WTC11 (cell line): ENCODE results near the gene GRK3. TPM values are rescaled to one million over a fixed set of nuclear protein-coding genes. Genes with fewer than 3 reads are reported as not detected.

ENCODE experiments used
- ATAC-seq: fragments of 200-7000 bp; cut with Tn5 transposase; 2 replicates; pipeline ENCODE4 v1.10.0; 2021; ENCODE audit warnings: mild to moderate bottlenecking, moderate library complexity
- CTCF ChIA-PET: fragments of 300-600 bp; sonication (Branson Sonifier 250); formaldehyde crosslinking; loops from one replicate; lab custom pipeline; 2021; ENCODE audit warnings: antibody characterized with exemption; lab: Charles Lee
- POLR2A ChIA-PET: fragments of 350-600 bp; sonication (Branson Sonifier 250); formaldehyde crosslinking; loops from one replicate; lab custom pipeline; 2021; ENCODE audit warnings: antibody characterized with exemption; lab: Charles Lee
- DNase-seq: peaks from one replicate; pipeline ENCODE4 v3.0.0; 2021; ENCODE audit warnings: low spot score
- H3K27ac Mint-ChIP-seq: 2 replicates; pipeline ENCODE4 v1.8.0; 2021; ENCODE audit warnings: mixed read lengths
- H3K27me3 Mint-ChIP-seq: 2 replicates; pipeline ENCODE4 v1.8.0; 2021; ENCODE audit warnings: low read depth, mild to moderate bottlenecking, moderate library complexity, mixed read lengths
- H3K36me3 Mint-ChIP-seq: 2 replicates; pipeline ENCODE4 v1.8.0; 2021; ENCODE audit warnings: mixed read lengths
- H3K4me1 Mint-ChIP-seq: 2 replicates; pipeline ENCODE4 v1.8.0; 2022; ENCODE audit warnings: mixed read lengths
- H3K4me3 Mint-ChIP-seq: 2 replicates; pipeline ENCODE4 v1.8.0; 2021; ENCODE audit warnings: mild to moderate bottlenecking, moderate library complexity, mixed read lengths
- H3K9me3 Mint-ChIP-seq: 2 replicates; pipeline ENCODE4 v1.8.0; 2021; ENCODE audit warnings: mixed read lengths
- ELF4 ChIP-seq: sonication (generic); formaldehyde crosslinking; IDR thresholded peaks from 2 replicates; pipeline ENCODE4 v1.8.1; 2022; ENCODE audit warnings: low read depth, mild to moderate bottlenecking, moderate library complexity, missing genetic modification reagents
- ESRRA ChIP-seq: sonication (generic); formaldehyde crosslinking; IDR thresholded peaks from 2 replicates; pipeline ENCODE4 v1.8.1; 2022; ENCODE audit warnings: mild to moderate bottlenecking, missing genetic modification reagents, borderline replicate concordance
- FOXJ3 ChIP-seq: sonication (generic); formaldehyde crosslinking; IDR thresholded peaks from 2 replicates; pipeline ENCODE4 v1.9.0; 2021; ENCODE audit warnings: missing genetic modification reagents, mild to moderate bottlenecking, borderline replicate concordance
- FOXK1 ChIP-seq: sonication (generic); formaldehyde crosslinking; IDR thresholded peaks from 2 replicates; pipeline ENCODE4 v1.8.0; 2022; ENCODE audit warnings: mild to moderate bottlenecking, moderate library complexity, missing genetic modification reagents
- FOXP1 ChIP-seq: sonication (generic); formaldehyde crosslinking; IDR thresholded peaks from 2 replicates; pipeline ENCODE4 v1.8.0; 2022; ENCODE audit warnings: missing genetic modification reagents, mild to moderate bottlenecking, moderate library complexity, borderline replicate concordance
- JAZF1 ChIP-seq: fragments of 250-450 bp; sonication (Bioruptor Pico); IDR thresholded peaks from 2 replicates; pipeline ENCODE4 v1.9.0; 2021; ENCODE audit warnings: moderate library complexity, mild to moderate bottlenecking, inconsistent platforms
- NR1H2 ChIP-seq: sonication (generic); formaldehyde crosslinking; IDR thresholded peaks from 2 replicates; pipeline ENCODE4 v1.9.0; 2021; ENCODE audit warnings: mild to moderate bottlenecking, moderate library complexity, missing genetic modification reagents
- PRRX2 ChIP-seq: fragments of 250-450 bp; sonication (Bioruptor Pico); IDR thresholded peaks from 2 replicates; pipeline ENCODE4 v1.8.0; 2021; ENCODE audit warnings: mild to moderate bottlenecking
- TEAD1 ChIP-seq: sonication (generic); formaldehyde crosslinking; IDR thresholded peaks from 2 replicates; pipeline ENCODE4 v1.8.0; 2022; ENCODE audit warnings: mild to moderate bottlenecking, missing genetic modification reagents
- TEAD4 ChIP-seq: sonication (generic); formaldehyde crosslinking; IDR thresholded peaks from 2 replicates; pipeline ENCODE4 v1.8.0; 2022; ENCODE audit warnings: mild to moderate bottlenecking, missing genetic modification reagents
- ZNF138 ChIP-seq: sonication (generic); formaldehyde crosslinking; conservative IDR thresholded peaks from 2 replicates; pipeline ENCODE4 v1.8.1; 2022; ENCODE audit warnings: mild to moderate bottlenecking, moderate library complexity, missing genetic modification reagents
- total RNA-seq: library from RNA; stranded (reverse); gene quantifications from 3 replicates; pipeline ENCODE4 v1.2.3, GENCODE V29; 2021
- TF ChIP-seq, protein P1 (sequence below): sonication (generic); formaldehyde crosslinking; IDR thresholded peaks from 2 replicates; pipeline ENCODE4 v1.8.0; 2022; ENCODE audit warnings: mild to moderate bottlenecking, missing genetic modification reagents
- TF ChIP-seq, protein P2 (sequence below): sonication (generic); formaldehyde crosslinking; IDR thresholded peaks from 2 replicates; pipeline ENCODE4 v1.8.0; 2022; ENCODE audit warnings: mild to moderate bottlenecking, missing genetic modification reagents
- TF ChIP-seq, protein P3 (sequence below): fragments of 250-450 bp; sonication (Bioruptor Pico); IDR thresholded peaks from 2 replicates; pipeline ENCODE4 v1.9.0; 2021; ENCODE audit warnings: mild to moderate bottlenecking, borderline replicate concordance
- TF ChIP-seq, protein P4 (sequence below): fragments of 250-450 bp; sonication (Bioruptor Pico); conservative IDR thresholded peaks from 2 replicates; pipeline ENCODE4 v1.9.0; 2021; ENCODE audit warnings: mild to moderate bottlenecking
- TF ChIP-seq, protein P5 (sequence below): sonication (generic); formaldehyde crosslinking; IDR thresholded peaks from 2 replicates; pipeline ENCODE4 v1.8.1; 2022; ENCODE audit warnings: low read depth, missing genetic modification reagents, borderline replicate concordance
- TF ChIP-seq, protein P6 (sequence below): sonication (generic); formaldehyde crosslinking; IDR thresholded peaks from 2 replicates; pipeline ENCODE4 v1.8.0; 2022; ENCODE audit warnings: mild to moderate bottlenecking, missing genetic modification reagents

The GRK3 gene
- total RNA-seq, 1 experiment from 2014 or later = 27.1 TPM

DNA sequence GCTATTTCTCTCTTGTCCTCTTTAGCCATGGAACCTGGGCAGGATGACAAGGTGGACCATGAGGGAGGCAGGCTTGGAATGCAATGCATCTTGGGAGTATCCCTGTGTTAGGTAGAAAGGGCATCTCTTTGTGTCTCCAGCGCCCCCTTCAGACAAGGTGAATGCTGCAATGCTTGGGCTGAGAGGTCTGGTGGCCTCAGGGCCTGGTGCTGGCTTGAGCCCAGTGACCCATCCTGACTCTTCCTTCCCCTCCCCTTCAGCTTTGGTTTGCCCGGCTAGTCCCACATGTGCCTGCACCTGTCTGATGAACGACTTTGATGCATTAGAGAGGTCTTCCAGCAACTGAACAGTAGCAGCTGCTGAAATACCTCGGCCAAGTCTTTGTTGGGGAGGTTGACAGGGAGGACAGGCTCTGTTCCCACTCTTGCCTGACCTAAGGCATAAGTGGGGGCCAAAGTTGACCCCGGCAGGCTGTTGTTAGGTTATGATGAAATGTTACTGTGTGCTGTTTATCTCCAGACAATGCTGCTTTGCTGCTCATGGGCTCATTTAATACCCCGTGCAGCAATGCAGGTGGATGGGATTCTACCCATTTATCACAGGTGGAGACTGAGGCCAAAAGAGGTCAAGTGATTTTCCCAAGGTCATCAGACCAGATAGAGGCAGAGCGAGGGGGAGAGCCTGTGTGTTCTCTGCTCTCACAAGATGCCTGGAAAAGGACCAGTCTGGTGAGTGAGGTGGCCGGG lies 200.0 kb downstream of the GRK3 start:
- Mint-ChIP-seq H3K4me1 (no peaks in the 10 kb centered on the region), H3K27ac (no peak overlapping the region), H3K9me3 (peaks cover 21% of the 10 kb centered on the region), H3K27me3 (peaks cover 2% of the 10 kb centered on the region), H3K4me3 (no peak overlapping the region), H3K36me3 (peaks cover 5% of the 10 kb centered on the region; the same call in 1 of the 2 replicates)
- ChIA-PET POLR2A (no interaction called here), CTCF (interaction anchor here (0.6 to 1.0 kb wide), 3 partner anchors 8 to 527 kb away, joined by 3 read pairs; no protein-coding TSS in a partner anchor)
- ATAC-seq (peak; percentile 91), DNase-seq (peak; percentile 72)
- TF ChIP-seq, protein P1, sequence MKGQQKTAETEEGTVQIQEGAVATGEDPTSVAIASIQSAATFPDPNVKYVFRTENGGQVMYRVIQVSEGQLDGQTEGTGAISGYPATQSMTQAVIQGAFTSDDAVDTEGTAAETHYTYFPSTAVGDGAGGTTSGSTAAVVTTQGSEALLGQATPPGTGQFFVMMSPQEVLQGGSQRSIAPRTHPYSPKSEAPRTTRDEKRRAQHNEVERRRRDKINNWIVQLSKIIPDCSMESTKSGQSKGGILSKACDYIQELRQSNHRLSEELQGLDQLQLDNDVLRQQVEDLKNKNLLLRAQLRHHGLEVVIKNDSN (CRISPR knock-in tag) = no peak
- TF ChIP-seq, protein P2, sequence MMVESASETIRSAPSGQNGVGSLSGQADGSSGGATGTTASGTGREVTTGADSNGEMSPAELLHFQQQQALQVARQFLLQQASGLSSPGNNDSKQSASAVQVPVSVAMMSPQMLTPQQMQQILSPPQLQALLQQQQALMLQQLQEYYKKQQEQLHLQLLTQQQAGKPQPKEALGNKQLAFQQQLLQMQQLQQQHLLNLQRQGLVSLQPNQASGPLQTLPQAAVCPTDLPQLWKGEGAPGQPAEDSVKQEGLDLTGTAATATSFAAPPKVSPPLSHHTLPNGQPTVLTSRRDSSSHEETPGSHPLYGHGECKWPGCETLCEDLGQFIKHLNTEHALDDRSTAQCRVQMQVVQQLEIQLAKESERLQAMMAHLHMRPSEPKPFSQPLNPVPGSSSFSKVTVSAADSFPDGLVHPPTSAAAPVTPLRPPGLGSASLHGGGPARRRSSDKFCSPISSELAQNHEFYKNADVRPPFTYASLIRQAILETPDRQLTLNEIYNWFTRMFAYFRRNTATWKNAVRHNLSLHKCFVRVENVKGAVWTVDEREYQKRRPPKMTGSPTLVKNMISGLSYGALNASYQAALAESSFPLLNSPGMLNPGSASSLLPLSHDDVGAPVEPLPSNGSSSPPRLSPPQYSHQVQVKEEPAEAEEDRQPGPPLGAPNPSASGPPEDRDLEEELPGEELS (CRISPR knock-in tag) = no peak
- TF ChIP-seq JAZF1 (CRISPR knock-in tag) (no peak), TEAD1 (CRISPR knock-in tag) (peak; percentile 24; the same call in 1 of the 2 replicates), TEAD4 (CRISPR knock-in tag) (0 out of 2 replicates have a peak, but pooled peaks have one; percentile 22), NR1H2 (CRISPR knock-in tag) (no peak), PRRX2 (no peak)
- TF ChIP-seq, protein P3, sequence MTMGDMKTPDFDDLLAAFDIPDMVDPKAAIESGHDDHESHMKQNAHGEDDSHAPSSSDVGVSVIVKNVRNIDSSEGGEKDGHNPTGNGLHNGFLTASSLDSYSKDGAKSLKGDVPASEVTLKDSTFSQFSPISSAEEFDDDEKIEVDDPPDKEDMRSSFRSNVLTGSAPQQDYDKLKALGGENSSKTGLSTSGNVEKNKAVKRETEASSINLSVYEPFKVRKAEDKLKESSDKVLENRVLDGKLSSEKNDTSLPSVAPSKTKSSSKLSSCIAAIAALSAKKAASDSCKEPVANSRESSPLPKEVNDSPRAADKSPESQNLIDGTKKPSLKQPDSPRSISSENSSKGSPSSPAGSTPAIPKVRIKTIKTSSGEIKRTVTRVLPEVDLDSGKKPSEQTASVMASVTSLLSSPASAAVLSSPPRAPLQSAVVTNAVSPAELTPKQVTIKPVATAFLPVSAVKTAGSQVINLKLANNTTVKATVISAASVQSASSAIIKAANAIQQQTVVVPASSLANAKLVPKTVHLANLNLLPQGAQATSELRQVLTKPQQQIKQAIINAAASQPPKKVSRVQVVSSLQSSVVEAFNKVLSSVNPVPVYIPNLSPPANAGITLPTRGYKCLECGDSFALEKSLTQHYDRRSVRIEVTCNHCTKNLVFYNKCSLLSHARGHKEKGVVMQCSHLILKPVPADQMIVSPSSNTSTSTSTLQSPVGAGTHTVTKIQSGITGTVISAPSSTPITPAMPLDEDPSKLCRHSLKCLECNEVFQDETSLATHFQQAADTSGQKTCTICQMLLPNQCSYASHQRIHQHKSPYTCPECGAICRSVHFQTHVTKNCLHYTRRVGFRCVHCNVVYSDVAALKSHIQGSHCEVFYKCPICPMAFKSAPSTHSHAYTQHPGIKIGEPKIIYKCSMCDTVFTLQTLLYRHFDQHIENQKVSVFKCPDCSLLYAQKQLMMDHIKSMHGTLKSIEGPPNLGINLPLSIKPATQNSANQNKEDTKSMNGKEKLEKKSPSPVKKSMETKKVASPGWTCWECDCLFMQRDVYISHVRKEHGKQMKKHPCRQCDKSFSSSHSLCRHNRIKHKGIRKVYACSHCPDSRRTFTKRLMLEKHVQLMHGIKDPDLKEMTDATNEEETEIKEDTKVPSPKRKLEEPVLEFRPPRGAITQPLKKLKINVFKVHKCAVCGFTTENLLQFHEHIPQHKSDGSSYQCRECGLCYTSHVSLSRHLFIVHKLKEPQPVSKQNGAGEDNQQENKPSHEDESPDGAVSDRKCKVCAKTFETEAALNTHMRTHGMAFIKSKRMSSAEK (CRISPR knock-in tag) = peak; percentile 99

DNA sequence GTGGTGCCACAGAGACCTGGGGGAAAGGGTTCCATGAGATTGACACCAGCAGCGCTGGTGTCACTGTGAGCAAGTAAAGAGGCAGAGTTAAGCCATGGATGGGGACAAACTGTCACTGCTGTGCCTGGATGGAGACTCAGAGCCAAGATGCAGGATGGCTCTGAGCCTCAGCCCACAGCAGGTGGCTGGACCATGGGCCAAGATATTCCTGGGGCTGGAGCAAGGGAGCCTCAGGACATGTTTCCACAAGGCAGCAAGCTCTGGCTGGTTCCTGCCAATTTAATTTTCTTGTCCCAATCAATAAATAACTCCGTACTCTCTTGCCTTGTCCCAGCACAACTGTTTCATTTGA lies 200.5 kb downstream of the GRK3 start:
- no peak for ATAC-seq
- TF ChIP-seq ESRRA (CRISPR knock-in tag) = no peak
- POLR2A ChIA-PET = no interaction called here
- Mint-ChIP-seq H3K4me1 (peaks cover 3% of the 10 kb centered on the region), H3K4me3 (no peak overlapping the region), H3K27me3 (peaks cover 2% of the 10 kb centered on the region), H3K9me3 (peaks cover 21% of the 10 kb centered on the region), H3K27ac (no peak overlapping the region), H3K36me3 (peaks cover 5% of the 10 kb centered on the region; the same call in 1 of the 2 replicates)
- CTCF ChIA-PET = no interaction called here
- DNase-seq = no peak

DNA sequence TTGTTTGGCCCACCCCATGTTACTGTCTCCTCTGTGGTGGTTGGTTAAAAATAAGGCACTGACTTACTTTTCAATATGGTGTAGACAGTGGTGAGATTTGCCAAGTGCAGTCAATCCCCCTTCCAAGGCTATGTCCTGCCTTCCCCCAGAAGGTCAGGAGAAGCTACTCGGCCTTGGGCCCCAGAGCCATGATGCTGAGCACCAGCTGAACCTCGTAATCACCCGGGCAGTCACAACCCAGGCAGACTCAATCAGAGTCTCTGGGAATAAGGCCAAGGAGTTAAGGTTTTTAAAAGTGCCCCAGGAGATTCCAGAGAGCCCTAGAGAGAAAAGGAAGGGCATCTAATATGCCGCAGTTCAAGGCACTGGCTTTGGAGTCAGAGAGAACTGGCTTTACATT lies 201.3 kb downstream of the GRK3 start:
- peaks cover 4% of the 10 kb centered on the region for H3K4me1 Mint-ChIP-seq
- ATAC-seq (no peak), DNase-seq (no peak)
- no peak overlapping the region for H3K27ac Mint-ChIP-seq
- H3K4me3 Mint-ChIP-seq = no peak overlapping the region
- TF ChIP-seq ZNF138 (CRISPR knock-in tag) (no peak), FOXP1 (CRISPR knock-in tag) (no peak), FOXK1 (no peak), FOXJ3 (CRISPR knock-in tag) (no peak), ELF4 (no peak)
- TF ChIP-seq, protein P4, sequence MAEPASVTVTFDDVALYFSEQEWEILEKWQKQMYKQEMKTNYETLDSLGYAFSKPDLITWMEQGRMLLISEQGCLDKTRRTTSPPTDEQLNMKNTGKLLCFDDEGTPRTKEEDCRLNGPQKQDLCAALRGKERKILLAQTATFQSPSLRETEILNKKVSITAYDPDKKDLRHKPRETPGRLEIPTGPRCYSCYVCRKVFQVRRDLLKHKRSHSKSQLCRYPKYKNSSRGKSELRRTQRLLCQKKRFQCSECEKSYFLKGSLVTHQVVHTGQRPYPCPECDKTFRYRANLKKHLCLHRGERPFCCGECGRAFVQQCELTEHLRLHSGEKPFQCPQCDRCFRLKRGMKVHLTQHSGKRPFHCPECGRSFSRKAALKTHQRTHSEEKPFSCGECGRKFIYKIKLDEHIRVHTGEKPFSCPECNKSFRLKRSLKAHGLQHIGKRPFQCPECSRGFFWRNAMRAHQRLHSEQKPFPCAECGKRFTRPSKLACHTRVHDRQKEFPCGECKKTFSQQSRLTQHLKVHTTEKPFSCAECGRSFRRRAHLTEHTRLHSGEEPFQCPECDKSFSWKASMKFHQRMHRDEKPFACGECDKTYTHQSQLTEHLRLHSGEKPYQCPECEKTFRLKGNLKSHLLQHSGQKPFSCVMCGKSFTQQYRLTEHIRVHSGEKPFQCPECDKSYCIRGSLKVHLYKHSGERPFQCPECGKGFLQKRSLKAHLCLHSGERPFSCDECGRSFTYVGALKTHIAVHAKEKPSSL (CRISPR knock-in tag) = no peak
- TF ChIP-seq, protein P5, sequence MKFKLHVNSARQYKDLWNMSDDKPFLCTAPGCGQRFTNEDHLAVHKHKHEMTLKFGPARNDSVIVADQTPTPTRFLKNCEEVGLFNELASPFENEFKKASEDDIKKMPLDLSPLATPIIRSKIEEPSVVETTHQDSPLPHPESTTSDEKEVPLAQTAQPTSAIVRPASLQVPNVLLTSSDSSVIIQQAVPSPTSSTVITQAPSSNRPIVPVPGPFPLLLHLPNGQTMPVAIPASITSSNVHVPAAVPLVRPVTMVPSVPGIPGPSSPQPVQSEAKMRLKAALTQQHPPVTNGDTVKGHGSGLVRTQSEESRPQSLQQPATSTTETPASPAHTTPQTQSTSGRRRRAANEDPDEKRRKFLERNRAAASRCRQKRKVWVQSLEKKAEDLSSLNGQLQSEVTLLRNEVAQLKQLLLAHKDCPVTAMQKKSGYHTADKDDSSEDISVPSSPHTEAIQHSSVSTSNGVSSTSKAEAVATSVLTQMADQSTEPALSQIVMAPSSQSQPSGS (CRISPR knock-in tag) = no peak
- TF ChIP-seq, protein P6, sequence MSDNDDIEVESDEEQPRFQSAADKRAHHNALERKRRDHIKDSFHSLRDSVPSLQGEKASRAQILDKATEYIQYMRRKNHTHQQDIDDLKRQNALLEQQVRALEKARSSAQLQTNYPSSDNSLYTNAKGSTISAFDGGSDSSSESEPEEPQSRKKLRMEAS = no peak
- peaks cover 21% of the 10 kb centered on the region for H3K9me3 Mint-ChIP-seq
- peaks cover 2% of the 10 kb centered on the region for H3K27me3 Mint-ChIP-seq
- peaks cover 5% of the 10 kb centered on the region; the same call in 1 of the 2 replicates for H3K36me3 Mint-ChIP-seq
- POLR2A ChIA-PET = no interaction called here
- CTCF ChIA-PET = interaction anchor here (0.5 kb wide), 1 partner anchor 77 kb away, joined by 4 read pairs; no protein-coding TSS in a partner anchor
